Endothelial cell of umbilical vein (primary cell): ENCODE data around the gene UGT1A9.

Source experiments
- POLR2A ChIP-seq: IDR thresholded peaks from 2 replicates; pipeline ENCODE4 v1.6.1; 2012; ENCODE audit warnings: low read depth, mild to moderate bottlenecking, control low read depth, low read length
- POLR2AphosphoS5 ChIP-seq: IDR thresholded peaks from 2 replicates; pipeline ENCODE4 v1.6.1; 2012; ENCODE audit warnings: low read depth, mild to moderate bottlenecking, control low read depth, low read length, moderate library complexity; ENCODE audit not compliant: insufficient read depth
- TF ChIP-seq, protein P1 (sequence below), 2 donors: IDR thresholded peaks; 1 replicate in 1 of 2; 2 replicates in 1 of 2; pipeline ENCODE4 v1.5.1; 2011; ENCODE audit warnings: low read length in 2 of 2, mild to moderate bottlenecking in 2 of 2, moderate library complexity in 2 of 2, control low read depth in 1 of 2, inconsistent platforms in 1 of 2, low read depth in 1 of 2; ENCODE audit not compliant: insufficient read depth in 1 of 2; ENCODE audit errors: extremely low read depth in 1 of 2
- TF ChIP-seq, protein P2 (sequence below): IDR thresholded peaks from 2 replicates; pipeline ENCODE4 v1.6.1; 2011; ENCODE audit not compliant: insufficient read depth, insufficient read length

DNA sequence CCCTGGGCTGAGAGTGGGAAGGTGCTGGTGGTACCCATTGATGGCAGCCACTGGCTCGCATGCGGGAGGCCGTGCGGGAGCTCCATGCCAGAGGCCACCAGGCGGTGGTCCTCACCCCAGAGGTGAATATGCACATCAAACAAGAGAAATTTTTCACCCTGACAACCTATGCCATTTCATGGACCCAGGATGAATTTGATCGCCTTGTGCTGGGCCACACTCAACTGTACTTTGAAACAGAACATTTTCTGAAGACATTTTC lies 75.5 kb downstream of the UGT1A9 start:
- TF ChIP-seq POLR2AphosphoS5 = no peak
- TF ChIP-seq, protein P1, sequence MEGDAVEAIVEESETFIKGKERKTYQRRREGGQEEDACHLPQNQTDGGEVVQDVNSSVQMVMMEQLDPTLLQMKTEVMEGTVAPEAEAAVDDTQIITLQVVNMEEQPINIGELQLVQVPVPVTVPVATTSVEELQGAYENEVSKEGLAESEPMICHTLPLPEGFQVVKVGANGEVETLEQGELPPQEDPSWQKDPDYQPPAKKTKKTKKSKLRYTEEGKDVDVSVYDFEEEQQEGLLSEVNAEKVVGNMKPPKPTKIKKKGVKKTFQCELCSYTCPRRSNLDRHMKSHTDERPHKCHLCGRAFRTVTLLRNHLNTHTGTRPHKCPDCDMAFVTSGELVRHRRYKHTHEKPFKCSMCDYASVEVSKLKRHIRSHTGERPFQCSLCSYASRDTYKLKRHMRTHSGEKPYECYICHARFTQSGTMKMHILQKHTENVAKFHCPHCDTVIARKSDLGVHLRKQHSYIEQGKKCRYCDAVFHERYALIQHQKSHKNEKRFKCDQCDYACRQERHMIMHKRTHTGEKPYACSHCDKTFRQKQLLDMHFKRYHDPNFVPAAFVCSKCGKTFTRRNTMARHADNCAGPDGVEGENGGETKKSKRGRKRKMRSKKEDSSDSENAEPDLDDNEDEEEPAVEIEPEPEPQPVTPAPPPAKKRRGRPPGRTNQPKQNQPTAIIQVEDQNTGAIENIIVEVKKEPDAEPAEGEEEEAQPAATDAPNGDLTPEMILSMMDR (IDR thresholded peaks at IDR 0.05; ENCODE audit: extremely low read depth in 1 of 2, insufficient read depth in 1 of 2, low read depth in 1 of 2, low read length in 2 of 2) = no peak
- no peak for TF ChIP-seq POLR2A
- TF ChIP-seq, protein P2, sequence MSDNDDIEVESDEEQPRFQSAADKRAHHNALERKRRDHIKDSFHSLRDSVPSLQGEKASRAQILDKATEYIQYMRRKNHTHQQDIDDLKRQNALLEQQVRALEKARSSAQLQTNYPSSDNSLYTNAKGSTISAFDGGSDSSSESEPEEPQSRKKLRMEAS = no peak
